ENCODE data around the gene TFEB.

DNA sequence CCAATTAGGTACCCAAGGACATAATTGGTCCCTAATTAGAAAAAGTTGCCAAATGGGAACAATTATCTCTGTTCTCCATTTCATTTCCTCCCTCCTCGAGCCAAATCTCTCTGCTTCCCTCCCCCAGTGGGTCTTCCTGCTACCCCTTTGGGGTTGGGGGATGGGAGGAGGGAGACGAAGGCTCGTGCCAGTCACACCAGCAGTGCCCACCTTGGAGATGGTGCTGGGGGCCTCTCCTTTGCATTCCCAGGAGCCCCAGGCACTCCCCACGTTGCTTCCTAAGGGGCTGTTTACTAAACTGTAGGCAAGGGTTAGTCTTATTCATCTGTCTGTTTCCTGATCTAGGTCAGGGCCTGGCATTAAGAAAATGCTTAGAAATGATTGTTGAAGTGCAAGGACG lies 64.0 kb downstream of the TFEB start:
- TF ChIP-seq, protein P1, sequence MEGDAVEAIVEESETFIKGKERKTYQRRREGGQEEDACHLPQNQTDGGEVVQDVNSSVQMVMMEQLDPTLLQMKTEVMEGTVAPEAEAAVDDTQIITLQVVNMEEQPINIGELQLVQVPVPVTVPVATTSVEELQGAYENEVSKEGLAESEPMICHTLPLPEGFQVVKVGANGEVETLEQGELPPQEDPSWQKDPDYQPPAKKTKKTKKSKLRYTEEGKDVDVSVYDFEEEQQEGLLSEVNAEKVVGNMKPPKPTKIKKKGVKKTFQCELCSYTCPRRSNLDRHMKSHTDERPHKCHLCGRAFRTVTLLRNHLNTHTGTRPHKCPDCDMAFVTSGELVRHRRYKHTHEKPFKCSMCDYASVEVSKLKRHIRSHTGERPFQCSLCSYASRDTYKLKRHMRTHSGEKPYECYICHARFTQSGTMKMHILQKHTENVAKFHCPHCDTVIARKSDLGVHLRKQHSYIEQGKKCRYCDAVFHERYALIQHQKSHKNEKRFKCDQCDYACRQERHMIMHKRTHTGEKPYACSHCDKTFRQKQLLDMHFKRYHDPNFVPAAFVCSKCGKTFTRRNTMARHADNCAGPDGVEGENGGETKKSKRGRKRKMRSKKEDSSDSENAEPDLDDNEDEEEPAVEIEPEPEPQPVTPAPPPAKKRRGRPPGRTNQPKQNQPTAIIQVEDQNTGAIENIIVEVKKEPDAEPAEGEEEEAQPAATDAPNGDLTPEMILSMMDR (IDR thresholded peaks at IDR 0.05) = no peak
- no peak for TF ChIP-seq POLR2AphosphoS5 (IDR thresholded peaks at IDR 0.05)
- TF ChIP-seq POLR2A (IDR thresholded peaks at IDR 0.05) = no peak
